Neural cell (in vitro differentiated cells): Measurements from ENCODE around the gene MUSTN1.

Source experiments
- CTCF ChIP-seq: fragments of 450-650 bp; IDR thresholded peaks from 2 replicates; pipeline ENCODE4 v1.5.1; 2014; ENCODE audit warnings: antibody characterized with exemption, mild to moderate bottlenecking, moderate library complexity; ENCODE audit not compliant: poor library complexity, severe bottlenecking
- EP300 ChIP-seq: fragments of 450-650 bp; conservative IDR thresholded peaks from 2 replicates; pipeline ENCODE4 v1.6.1; 2014; ENCODE audit warnings: antibody characterized with exemption, mild to moderate bottlenecking, moderate library complexity; ENCODE audit not compliant: poor library complexity, severe bottlenecking
- EZH2 ChIP-seq: fragments of 200-600, 300-800 bp; shearing (Covaris generic), sonication (generic); IDR thresholded peaks from 2 replicates; pipeline ENCODE4 v1.6.1; 2014; ENCODE audit warnings: antibody characterized with exemption, low read length, borderline replicate concordance, mild to moderate bottlenecking; ENCODE audit not compliant: insufficient read depth, poor library complexity, severe bottlenecking
- POLR2AphosphoS5 ChIP-seq: IDR thresholded peaks from 2 replicates; pipeline ENCODE4 v1.6.1; 2012
- RAD21 ChIP-seq: fragments of 450-650 bp; conservative IDR thresholded peaks from 2 replicates; pipeline ENCODE4 v1.6.1; 2014; ENCODE audit warnings: antibody characterized with exemption, mild to moderate bottlenecking, moderate library complexity
- REST ChIP-seq: IDR thresholded peaks from 2 replicates; pipeline ENCODE4 v1.6.1; 2012; ENCODE audit warnings: borderline replicate concordance
- TAF1 ChIP-seq: IDR thresholded peaks from 2 replicates; pipeline ENCODE4 v1.6.1; 2012; ENCODE audit warnings: low read depth

GRCh38 chr3:52860424-52860768 is 25.6 kb upstream of the MUSTN1 start:
- no peak for TF ChIP-seq CTCF
- no peak for TF ChIP-seq POLR2AphosphoS5
- TF ChIP-seq EZH2: no peak
- TF ChIP-seq RAD21: no peak
- no peak for TF ChIP-seq EP300
- no peak for TF ChIP-seq TAF1
- TF ChIP-seq REST: no peak
